ENCODE measurements around the gene EDEM1.

EDEM1 gene

GRCh38 chr3:5222283-5223005 lies 34.9 kb downstream of the EDEM1 start:
- no peak for DNase-seq (ENCODE audit: extremely low read depth, low read depth)
- TF ChIP-seq CTCF (IDR thresholded peaks at IDR 0.05; ENCODE audit: low read depth, low read length), result no peak

- DNase-seq (ENCODE audit: extremely low read depth, low read depth), result peak; percentile 7
- TF ChIP-seq CTCF (IDR thresholded peaks at IDR 0.05; ENCODE audit: low read depth, low read length), result peak; percentile 56
These were observed 39.3 kb downstream of the EDEM1 start for GRCh38 chr3:5226783-5227182.

GRCh38 chr3:5227812-5228211 lies 40.3 kb downstream of the EDEM1 start:
- TF ChIP-seq CTCF (IDR thresholded peaks at IDR 0.05; ENCODE audit: low read depth, low read length), result no peak
- no peak for DNase-seq (ENCODE audit: extremely low read depth, low read depth)

GRCh38 chr3:5229414-5229813 lies 41.9 kb downstream of the EDEM1 start:
- no peak for TF ChIP-seq CTCF (IDR thresholded peaks at IDR 0.05; ENCODE audit: low read depth, low read length)
- no peak for DNase-seq (ENCODE audit: extremely low read depth, low read depth)

GRCh38 chr3:5231074-5231473 lies 43.6 kb downstream of the EDEM1 start:
- no peak for DNase-seq (ENCODE audit: extremely low read depth, low read depth)
- TF ChIP-seq CTCF (IDR thresholded peaks at IDR 0.05; ENCODE audit: low read depth, low read length), result no peak

GRCh38 chr3:5231487-5231886 lies 44.0 kb downstream of the EDEM1 start:
- no peak for TF ChIP-seq CTCF (IDR thresholded peaks at IDR 0.05; ENCODE audit: low read depth, low read length)
- DNase-seq (ENCODE audit: extremely low read depth, low read depth), result no peak

- no peak for TF ChIP-seq CTCF (IDR thresholded peaks at IDR 0.05; ENCODE audit: low read depth, low read length)
- no peak for DNase-seq (ENCODE audit: extremely low read depth, low read depth)
These were observed 45.1 kb downstream of the EDEM1 start for GRCh38 chr3:5232570-5232969.
